Lower leg skin (tissue), 3 donors: ENCODE data around the gene ARHGAP45.

Experiments
- CTCF ChIP-seq, 3 donors: fragments of 450-650 bp; IDR thresholded peaks; one replicate each; pipeline ENCODE4 v1.5.1; 2016; ENCODE audit warnings: antibody characterized with exemption in 3 of 3, mild to moderate bottlenecking in 3 of 3, moderate library complexity in 2 of 3
- POLR2A ChIP-seq, 2 donors: fragments of 450-650 bp; IDR thresholded peaks; one replicate each; pipeline ENCODE4 v1.6.1; 2016 to 2017; ENCODE audit warnings: antibody characterized with exemption in 2 of 2, mild to moderate bottlenecking in 1 of 2, moderate library complexity in 1 of 2

GRCh38 chr19:1063030-1063908 lies 3.7 kb upstream of the ARHGAP45 start:
- no peak for TF ChIP-seq CTCF (IDR thresholded peaks at IDR 0.05)
- no peak for TF ChIP-seq POLR2A (IDR thresholded peaks at IDR 0.05)
